ENCODE results near the gene GRM5.

- no peak for TF ChIP-seq POLR2AphosphoS5 (IDR thresholded peaks at IDR 0.05; ENCODE audit: low read depth, low read length)
- no peak for TF ChIP-seq REST (IDR thresholded peaks at IDR 0.05; ENCODE audit: insufficient read depth in 1 of 2, low read depth in 2 of 2, low read length in 2 of 2)
- TF ChIP-seq TAF1 (IDR thresholded peaks at IDR 0.05; ENCODE audit: borderline replicate concordance, insufficient read depth, low read length): no peak
- TF ChIP-seq SIN3A (IDR thresholded peaks at IDR 0.05; ENCODE audit: borderline replicate concordance, insufficient read depth, low read length): no peak
Measured at GRCh38 chr11:88555829-88556202, 510.0 kb downstream of the GRM5 start.
